ENCODE measurements around the gene LGR6.
"Not testable (repeated sequence)": the region's sequence is repeated elsewhere in the genome, so short reads cannot be mapped to it uniquely, and the experiment has no call there.

The LGR6 gene

GRCh38 chr1:202176949-202177927 is 16.4 kb upstream of the LGR6 start:
- no peak for DNase-seq

DNA sequence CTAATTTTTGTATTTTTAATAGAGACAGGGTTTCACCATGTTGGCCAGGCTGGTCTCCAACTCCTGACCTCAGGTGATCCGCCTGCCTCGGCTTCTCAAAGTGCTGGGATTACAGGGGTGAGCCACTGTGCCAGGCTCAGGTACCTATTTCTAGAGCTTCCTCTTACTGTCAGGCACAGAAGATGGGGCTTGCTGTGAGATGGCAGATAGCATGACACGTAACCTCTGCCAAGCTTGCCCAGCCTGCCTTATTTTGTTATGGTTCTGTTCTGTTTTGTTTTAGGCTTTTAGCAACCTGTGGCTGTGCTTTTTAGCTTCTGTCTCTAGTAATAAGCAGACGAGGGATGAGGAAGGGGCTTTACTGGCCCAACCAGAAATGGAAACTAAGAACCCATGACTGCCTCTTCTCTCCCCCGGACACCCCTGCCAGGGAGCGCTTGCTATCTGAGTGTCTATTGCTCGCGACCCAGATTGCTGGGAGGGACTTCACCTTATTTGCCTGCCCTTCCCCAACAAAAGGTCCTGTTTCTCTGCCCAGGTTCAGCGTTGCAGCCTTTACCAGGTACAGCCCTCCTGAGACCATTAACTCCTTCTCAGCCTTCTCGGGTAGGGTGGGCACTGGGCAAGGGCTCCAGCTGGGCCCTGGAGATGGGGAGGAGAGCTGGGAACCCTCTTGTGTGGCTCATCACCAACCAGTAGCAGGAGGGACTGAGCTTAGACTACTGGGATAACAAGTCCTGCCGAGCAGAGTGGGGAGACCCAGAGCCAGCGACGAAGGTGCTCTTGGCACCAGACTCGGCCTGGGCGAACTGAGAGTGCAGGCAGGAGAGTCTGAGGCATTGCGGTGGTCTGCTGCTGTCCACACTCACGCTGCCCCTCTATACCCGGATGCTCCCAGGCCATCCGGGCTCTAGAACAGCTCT is 13.5 kb upstream of the LGR6 start:
- DNase-seq: no peak

DNA sequence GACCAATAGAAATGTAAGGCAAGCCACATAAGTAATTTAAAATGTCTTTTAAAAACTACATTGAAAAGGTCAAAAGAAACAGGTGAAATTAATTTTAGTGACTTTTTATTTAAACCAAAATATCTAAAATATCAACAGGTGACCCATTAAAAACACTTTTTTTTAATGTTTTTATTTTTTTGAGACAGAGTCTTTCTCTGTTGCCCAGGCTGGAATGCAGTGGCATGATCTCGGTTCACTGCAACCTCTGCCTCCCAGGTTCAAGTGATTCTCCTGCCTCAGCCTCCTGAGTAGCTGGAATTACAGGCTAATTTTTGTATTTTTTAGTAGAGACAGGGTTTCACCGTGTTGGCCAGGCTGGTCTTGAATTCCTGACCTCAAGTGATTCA is 12.9 kb upstream of the LGR6 start:
- not testable (repeated sequence) for DNase-seq

- no peak for DNase-seq
Measured at GRCh38 chr1:202181586-202181985, 12.0 kb upstream of the LGR6 start.

DNA sequence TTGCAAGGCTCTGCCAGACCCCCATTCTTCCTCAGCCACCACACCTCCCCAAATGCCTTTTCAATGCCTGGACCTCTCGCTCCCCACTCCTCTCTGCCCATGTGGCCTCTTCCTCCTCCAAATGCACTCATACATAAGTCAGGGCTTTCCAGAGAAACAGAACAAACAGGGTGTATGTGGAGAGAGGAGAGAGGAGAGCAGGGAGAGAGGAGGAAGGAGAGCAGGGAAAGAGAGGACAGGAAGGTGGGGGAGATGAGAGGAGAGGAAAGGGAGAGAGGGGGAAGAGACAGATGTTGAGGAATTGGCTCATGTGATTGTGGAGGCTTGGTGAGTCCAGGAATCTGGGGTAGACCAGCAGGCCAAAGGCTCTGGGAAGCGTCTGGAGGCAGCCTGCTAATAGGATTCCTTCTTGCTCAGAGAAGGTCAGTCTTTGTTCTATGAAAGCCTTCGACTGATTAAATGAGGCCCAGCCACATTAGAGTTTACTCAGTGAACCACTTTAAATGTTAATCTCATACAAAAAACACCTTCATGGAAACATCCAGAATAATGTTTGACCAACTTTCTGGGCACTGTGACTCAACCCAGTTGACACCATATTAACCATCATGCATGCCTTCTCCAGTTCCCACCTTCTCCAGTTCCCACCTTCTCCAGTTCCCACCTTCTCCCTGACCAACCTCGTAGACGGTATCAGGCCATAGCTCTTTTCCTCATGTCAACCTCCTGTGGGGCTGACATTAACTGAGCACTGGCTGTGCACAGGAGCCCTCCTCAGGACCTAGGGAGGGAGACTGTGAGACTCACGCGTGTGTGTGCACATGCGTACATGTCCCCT is 11.3 kb upstream of the LGR6 start:
- no peak for DNase-seq

- peak; percentile 84 for DNase-seq
Measured at GRCh38 chr1:202184750-202185460, 8.7 kb upstream of the LGR6 start.

GRCh38 chr1:202186327-202186726 is 7.3 kb upstream of the LGR6 start:
- DNase-seq: no peak

GRCh38 chr1:202187041-202187671 is 6.4 kb upstream of the LGR6 start:
- no peak for DNase-seq

- no peak for DNase-seq
Measured at GRCh38 chr1:202187697-202188407, 5.7 kb upstream of the LGR6 start.

DNA sequence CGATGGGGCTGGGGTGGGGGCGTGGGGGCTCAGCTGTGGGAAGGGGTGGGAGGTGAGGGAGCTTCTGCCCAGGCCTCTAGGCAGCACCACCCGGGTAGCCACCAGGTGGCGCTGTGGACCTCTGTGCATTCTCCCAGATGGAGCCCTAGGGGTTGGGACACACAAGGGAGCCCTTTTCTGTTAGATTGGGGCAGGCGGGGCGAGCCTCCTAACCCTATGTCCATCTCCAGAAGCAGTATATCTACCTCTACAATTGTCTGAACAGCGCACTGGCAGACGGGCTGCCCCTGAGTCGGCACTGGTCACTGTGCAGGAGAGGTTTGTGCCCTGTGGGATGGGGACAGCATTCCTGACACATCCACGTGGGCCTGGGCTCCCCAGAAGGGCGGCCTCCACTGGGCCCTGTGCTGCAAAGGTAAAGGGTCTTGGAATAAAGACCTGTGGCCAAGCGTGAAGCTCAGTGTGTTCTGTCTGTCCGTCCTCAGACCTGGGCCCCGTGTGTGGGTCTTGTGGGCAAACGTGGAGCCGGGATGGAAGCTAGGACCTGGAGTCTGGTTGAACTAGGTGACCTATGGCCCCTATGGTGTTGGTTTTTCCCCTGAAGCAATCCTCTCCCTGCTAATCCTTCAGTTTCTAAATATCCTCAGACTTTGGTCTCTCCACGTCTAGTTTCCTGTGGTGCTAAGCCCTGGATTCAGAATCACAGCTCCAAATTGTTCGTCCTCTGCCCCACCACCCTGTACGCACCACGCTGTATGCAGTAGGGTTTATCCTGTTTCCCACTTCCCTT is 4.4 kb upstream of the LGR6 start:
- DNase-seq: peak; percentile 73

- DNase-seq: no peak
Measured at GRCh38 chr1:202189918-202190715, 3.5 kb upstream of the LGR6 start.

GRCh38 chr1:202191391-202191790 is 2.2 kb upstream of the LGR6 start:
- not testable (repeated sequence) for DNase-seq

DNA sequence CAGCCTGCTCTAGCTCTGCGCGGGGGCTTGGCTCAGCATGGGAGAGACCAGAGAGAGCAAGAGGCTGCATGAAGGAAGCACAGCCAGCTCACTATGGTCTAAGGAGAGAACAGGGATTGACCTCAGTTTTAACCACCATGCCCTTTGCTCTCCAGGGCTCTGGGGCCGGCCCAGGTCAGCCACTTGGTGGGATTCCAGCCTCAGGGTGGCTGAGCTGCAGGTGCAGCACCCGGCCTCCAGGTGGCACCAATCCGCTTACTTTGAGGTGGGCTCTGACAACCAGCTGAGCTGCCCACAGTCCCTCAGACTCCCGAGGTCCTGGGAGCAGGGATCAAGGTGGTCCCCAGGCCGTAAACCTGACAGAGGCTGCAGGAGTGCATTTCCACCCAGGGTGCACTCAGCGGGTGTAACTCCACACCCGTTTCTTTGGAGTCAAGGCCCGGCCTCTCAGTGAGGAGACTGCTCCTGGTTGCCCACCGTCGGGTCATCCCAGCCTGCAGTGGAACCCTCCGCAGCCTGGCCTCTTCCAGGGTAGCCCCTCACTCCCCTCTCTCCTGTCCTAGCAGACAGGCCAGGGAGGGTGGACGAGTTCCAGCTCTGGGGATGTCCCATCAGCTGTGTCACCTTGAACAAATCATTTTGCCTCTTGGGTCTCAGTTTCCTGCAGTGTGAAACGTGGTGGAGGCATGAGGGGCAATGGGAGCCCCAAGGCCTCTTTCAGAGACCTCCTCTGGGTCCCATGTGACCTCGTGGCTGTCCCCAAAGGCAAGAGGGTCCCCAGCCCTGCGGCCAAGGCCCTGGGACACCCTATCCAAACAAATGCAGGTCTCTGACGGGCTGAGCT is 607 bp upstream of the LGR6 start:
- peak; percentile 58 for DNase-seq

GRCh38 chr1:202194328-202194648 is 689 bp downstream of the LGR6 start:
- DNase-seq: no peak

DNA sequence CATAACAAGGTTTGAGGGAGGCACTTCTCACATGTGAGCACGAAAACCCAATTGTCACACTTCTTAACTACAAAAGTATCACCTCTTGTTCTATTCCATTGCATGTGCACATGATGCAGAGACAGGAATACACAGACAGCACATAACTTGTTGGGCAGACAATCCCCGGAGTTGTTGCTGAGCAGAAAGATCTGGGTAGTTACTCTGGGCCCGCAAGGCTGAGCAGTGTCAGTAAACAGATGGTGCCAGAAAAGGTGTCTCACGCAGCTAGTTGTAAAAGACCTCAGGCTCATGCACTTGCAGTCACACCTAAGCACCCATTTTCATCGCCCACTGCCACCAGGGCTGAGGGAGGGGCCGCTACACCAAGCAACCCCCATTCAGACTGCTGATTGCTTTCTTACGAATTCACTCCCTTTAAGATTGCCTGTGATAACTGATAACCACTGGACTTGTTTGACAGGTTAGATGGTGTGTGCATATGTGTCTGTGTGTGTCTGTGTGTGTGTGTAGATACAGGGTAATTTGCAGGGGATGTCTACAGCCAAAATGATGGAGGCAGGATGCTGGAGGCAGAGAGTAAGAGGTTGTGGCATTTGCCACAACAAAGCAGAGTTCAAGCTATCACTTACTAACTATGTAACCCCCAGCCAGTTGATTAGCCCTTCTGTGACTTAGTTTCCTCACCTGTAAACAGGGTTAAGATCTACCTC is 4.2 kb downstream of the LGR6 start:
- DNase-seq: no peak

- DNase-seq: no peak
Measured at GRCh38 chr1:202198366-202198724, 4.7 kb downstream of the LGR6 start.

GRCh38 chr1:202199040-202199889 is 5.7 kb downstream of the LGR6 start:
- no peak for DNase-seq
